AG08396 (cell line): ENCODE results near the gene VPS13C.

Experiments
- DNase-seq: peaks from one replicate; pipeline ENCODE4 v3.0.0; 2012; ENCODE audit warnings: low spot score, mixed read lengths

VPS13C gene

GRCh38 chr15:62060113-62060895 lies at the start of gene VPS13C:
TSS of gene VPS13C (minus strand) at chr15:62060447. CDS start at chr15:62060374, 73 bp downstream.
- DNase-seq, result peak; percentile 98

- DNase-seq, result no peak
Measured at GRCh38 chr15:62109437-62109836, 49.2 kb upstream of the VPS13C start.

DNA sequence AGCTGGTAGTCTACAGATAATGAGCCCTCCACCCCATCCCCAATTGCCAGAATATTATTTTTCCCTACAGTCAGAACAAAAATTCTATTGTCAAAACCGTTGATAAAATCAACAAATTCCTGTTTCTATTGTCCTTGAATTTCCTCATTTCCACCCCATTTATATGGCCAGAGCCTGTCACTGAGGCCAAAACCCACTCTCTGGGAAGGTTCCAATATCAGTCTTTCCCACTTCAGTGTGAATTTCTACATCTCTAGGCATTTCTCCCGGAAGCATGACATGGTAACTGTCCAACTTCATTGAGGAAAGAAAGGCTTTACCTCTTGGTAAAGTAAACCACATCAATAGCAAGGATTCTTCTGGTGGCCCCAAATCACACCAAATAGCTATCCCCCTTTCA lies 48.2 kb upstream of the VPS13C start:
- DNase-seq, result no peak

GRCh38 chr15:62107571-62108121 lies 47.4 kb upstream of the VPS13C start:
- no peak for DNase-seq

- no peak for DNase-seq
Measured at GRCh38 chr15:62106096-62106495, 45.8 kb upstream of the VPS13C start.

DNA sequence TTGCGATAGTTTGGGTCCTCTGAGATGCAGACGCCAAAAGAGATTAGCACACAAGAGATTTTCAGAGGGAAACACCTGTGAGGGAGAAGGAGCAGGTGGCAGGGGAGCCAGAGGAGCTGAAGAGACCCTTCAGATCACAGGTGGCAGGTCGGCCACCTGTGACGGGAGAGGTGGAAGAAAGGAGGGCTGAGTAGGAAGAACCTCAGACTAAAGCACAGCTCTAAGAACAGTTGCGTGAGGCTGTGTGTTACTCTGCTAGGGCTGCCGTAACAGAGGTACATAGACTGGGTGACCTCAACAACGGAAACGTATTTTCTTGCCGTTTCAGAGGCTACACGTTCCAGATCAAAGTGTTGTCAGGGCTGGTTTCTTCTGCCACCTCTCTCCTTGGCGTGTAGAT lies 45.0 kb upstream of the VPS13C start:
- no peak for DNase-seq

DNA sequence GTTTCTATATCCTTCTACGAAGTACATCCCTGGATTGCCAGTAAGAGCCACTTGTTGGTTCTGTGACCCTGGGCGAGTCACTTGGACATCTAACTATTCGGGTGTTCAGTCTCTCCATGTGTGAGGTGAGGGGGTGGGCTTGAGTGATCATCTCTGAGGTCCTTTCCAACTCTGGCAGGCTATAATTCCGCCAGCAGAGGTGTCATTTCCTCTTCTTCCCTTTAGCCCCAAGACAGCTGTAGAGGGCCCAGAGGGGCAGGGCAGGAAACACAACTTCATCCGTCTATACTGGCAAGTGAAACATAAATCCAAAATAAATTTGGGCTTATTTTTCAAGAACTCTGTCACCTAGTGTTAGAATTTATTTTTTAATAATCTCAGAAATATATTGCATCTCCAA lies 44.6 kb upstream of the VPS13C start:
- no peak for DNase-seq

GRCh38 chr15:62104401-62104800 lies 44.2 kb upstream of the VPS13C start:
- no peak for DNase-seq

DNA sequence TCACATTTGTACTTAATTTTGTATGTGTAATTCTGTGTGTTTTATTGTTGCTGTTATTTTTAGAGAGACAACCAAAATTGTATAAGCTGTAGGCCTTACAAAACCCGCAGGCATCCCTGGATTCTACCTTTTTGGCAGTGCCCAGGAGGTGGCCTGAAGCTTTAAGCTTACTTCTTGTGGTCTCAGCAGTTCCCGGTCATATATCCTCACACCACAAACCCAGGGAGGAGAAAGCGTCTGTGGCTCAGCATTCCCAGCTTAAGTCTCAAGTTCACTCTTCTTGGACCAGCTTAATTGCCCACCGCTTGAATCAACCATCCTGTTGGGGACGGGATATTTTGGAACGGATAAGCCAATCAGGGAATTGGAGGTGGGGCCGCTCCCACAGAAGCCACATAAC lies 43.2 kb upstream of the VPS13C start:
- DNase-seq, result no peak

GRCh38 chr15:62099094-62099601 lies 38.9 kb upstream of the VPS13C start:
- peak; percentile 54 for DNase-seq

GRCh38 chr15:62094388-62094787 lies 34.1 kb upstream of the VPS13C start:
- DNase-seq, result no peak

GRCh38 chr15:62093809-62094208 lies 33.6 kb upstream of the VPS13C start:
- no peak for DNase-seq

DNA sequence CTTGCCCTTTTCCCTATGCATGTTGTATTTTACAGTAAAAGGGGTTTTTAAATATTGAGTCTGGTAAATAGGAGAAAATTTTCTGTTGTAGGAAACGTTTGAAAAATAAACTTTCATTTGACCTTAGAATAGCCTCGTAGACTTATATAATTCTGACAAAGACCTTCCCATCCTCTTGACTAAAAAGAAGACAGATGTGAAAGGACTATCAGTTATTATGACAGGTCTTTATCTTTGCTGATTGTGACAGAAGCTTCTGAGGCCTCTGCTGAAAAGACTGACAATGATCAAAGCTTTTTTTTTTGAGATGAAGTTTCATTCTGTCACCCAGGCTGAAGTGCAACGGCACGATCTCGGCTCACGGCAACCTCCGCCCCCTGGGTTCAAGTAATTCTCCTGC lies 30.7 kb upstream of the VPS13C start:
- DNase-seq, result no peak

DNA sequence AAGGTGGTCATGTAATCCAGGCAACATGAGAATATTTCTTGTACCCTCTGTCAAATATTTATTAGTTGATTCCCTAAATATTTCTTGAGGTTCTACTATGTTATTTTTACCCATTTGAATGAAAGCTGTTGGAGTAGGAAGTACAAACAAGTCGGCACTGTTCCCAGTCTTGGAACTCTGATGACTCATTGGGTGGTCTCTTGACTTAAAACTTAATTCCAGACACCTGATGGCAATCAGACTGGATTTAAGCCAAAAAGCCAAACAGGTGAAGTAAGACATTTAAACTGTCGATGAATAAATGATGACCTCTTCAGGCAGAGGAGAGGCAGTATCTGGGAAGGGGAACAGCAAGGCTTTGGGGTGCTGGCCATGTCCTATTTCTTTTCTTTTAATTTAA lies 29.4 kb upstream of the VPS13C start:
- DNase-seq, result no peak

- no peak for DNase-seq
Measured at GRCh38 chr15:62088353-62088693, 28.1 kb upstream of the VPS13C start.

DNA sequence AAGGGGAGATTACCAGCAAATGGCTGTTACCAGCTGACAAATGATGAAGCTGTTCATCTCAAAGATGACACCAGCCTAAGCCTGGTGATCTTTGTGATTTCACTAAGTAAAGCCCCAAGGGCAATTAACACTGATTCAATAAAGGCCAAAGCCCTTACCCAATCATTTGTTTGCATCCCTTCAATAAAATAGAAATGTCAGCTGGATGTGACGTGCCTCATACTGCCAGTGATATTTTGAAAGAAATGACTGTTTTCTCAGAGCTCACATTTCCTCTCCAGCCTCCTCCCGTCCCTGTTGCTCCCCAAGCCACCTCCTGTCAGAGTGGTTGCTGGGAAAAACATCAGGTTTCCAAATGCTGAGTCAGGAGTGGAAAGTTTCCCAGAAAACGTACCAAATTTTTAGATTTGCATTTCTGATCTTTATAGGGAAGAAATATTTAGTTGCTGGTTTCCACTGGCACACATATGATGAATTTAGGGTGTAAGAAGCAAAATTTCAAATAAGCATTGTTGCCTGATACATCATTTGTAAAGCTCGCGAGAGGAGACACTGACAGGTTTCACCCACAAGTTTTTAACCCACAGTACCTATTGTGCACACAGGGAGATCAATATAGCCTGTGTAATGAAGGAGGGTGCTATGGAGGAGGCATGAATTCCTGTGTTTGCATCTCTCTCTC lies 27.6 kb upstream of the VPS13C start:
- DNase-seq, result peak; percentile 19

DNA sequence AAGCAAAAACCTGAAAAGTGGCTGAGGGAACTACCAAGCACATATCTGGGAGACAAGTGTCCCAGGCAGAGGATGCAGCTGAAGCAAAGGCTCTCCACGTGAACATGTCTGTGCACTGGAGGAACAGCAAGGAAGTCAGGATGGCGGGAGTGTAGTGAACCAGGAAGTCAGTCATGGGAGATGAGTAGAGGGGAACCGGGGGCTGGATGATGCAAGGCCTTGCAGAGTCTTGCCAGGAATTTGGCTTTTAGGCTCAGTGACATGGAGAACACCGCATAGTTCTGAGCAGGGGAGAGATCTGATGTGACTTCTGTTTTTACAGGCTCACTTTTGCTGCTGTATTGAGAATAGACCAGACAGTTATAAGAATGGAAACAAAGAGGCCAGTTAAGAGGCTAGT lies 25.5 kb upstream of the VPS13C start:
- DNase-seq, result no peak

- DNase-seq, result no peak
Measured at GRCh38 chr15:62083194-62084154, 23.2 kb upstream of the VPS13C start.

- DNase-seq, result no peak
Measured at GRCh38 chr15:62079594-62079993, 19.3 kb upstream of the VPS13C start.

DNA sequence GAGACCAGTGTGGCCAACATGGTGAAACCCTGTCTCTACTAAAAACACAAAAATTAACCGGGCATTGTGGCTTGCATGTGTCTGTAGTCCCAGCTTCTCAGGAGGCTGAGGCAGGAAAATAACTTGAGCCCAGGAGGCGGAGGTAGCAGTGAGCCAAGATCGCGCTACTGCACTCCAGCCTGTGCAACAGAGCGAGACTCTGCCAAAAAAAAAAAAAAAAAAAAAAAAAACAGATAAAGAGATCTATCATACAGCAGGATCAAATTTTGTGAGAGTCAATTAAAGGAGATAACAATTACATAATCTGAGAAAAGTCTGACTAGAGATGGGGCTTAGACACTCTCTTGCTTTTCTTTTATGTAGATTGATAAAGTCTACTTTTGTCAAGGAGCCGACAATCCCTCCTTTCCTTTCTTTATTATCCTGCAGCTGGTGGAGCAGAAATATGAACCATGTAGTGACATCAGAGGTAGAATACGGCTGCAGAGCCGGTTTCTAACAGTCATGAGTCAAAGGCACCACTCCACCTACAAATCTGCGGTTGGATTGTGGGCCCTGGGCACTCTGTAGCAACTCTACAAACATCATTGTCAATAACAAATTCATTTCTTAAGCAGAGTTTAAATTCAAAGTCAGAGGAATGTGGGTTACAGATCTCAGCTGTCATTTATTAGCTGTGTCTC lies 15.5 kb upstream of the VPS13C start:
- peak; percentile 22 for DNase-seq

GRCh38 chr15:62071711-62072308 lies 11.6 kb upstream of the VPS13C start:
- no peak for DNase-seq
